Suppressor macrophage (primary cell): ENCODE results near the gene EBF3.

Source experiments
- DNase-seq, 4 experiments: peaks; one replicate each; pipeline ENCODE4 v3.0.0-alpha.2; 2020 to 2022

The EBF3 gene

GRCh38 chr10:129942936-129943715 lies 20.9 kb downstream of the EBF3 start:
- no peak for DNase-seq

GRCh38 chr10:129942391-129942790 lies 21.7 kb downstream of the EBF3 start:
- DNase-seq = no peak

- no peak for DNase-seq
Observed at GRCh38 chr10:129942019-129942277, 22.1 kb downstream of the EBF3 start.

- no peak for DNase-seq
Observed at GRCh38 chr10:129941199-129942018, 22.7 kb downstream of the EBF3 start.

- DNase-seq = no peak
Observed at GRCh38 chr10:129940617-129941198, 23.4 kb downstream of the EBF3 start.

- DNase-seq = no peak
Observed at GRCh38 chr10:129939416-129940275, 24.4 kb downstream of the EBF3 start.

- no peak for DNase-seq
Observed at GRCh38 chr10:129938460-129938859, 25.6 kb downstream of the EBF3 start.

- DNase-seq = no peak
Observed at GRCh38 chr10:129937351-129937751, 26.7 kb downstream of the EBF3 start.

GRCh38 chr10:129936923-129937300 lies 27.2 kb downstream of the EBF3 start:
- DNase-seq = no peak

- DNase-seq = no peak
Observed at GRCh38 chr10:129936266-129936922, 27.7 kb downstream of the EBF3 start.

GRCh38 chr10:129935867-129936152 lies 28.3 kb downstream of the EBF3 start:
- no peak for DNase-seq

- DNase-seq = no peak
Observed at GRCh38 chr10:129935102-129935866, 28.8 kb downstream of the EBF3 start.

- DNase-seq = no peak
Observed at GRCh38 chr10:129934196-129934925, 29.7 kb downstream of the EBF3 start.

GRCh38 chr10:129933456-129934092 lies 30.5 kb downstream of the EBF3 start:
- no peak for DNase-seq

- no peak for DNase-seq
Observed at GRCh38 chr10:129932751-129933433, 31.2 kb downstream of the EBF3 start.

- no peak for DNase-seq
Observed at GRCh38 chr10:129932182-129932581, 31.9 kb downstream of the EBF3 start.

GRCh38 chr10:129929343-129930292 lies 34.5 kb downstream of the EBF3 start:
- no peak for DNase-seq

GRCh38 chr10:129927351-129928120 lies 36.5 kb downstream of the EBF3 start:
- no peak for DNase-seq
